Ascending aorta (tissue), 2 donors: ENCODE measurements around the gene HECW1. TPM values are rescaled to one million over a fixed set of nuclear protein-coding genes. Genes with fewer than 3 reads are reported as not detected.

ENCODE experiments used
- DNase-seq, 2 donors: peaks; one replicate each; pipeline ENCODE4 v3.0.0-alpha.2; 2019; ENCODE audit warnings: low spot score in 2 of 2
- H3K27ac ChIP-seq, 2 donors: fragments of 200-600 bp; sonication (generic); one replicate each; pipeline ENCODE4 v1.5.1; 2016 to 2017; ENCODE audit warnings: mild to moderate bottlenecking in 1 of 2
- H3K27me3 ChIP-seq: fragments of 200-600 bp; sonication (generic); one replicate; pipeline ENCODE4 v1.5.1; 2017
- H3K36me3 ChIP-seq, 2 donors: fragments of 200-600 bp; sonication (generic); one replicate each; pipeline ENCODE4 v1.5.1; 2016
- H3K4me1 ChIP-seq, 2 donors: fragments of 200-600 bp; sonication (generic); one replicate each; pipeline ENCODE4 v1.5.1; 2016 to 2017; ENCODE audit warnings: mild to moderate bottlenecking in 1 of 2
- H3K4me3 ChIP-seq, 2 donors: fragments of 200-600 bp; sonication (generic); one replicate each; pipeline ENCODE4 v1.5.1; 2016 to 2017; ENCODE audit warnings: mild to moderate bottlenecking in 1 of 2
- H3K9me3 ChIP-seq, 2 donors: fragments of 200-600 bp; sonication (generic); one replicate each; pipeline ENCODE4 v1.5.1; 2016
- intact Hi-C: fragments of 100-400 bp; cut with DNase I; formaldehyde crosslinking; loops from one replicate; pipeline ENCODE4 v1.15.1; 2023
- total RNA-seq: library from RNA; depleted of rRNA; stranded (reverse); fragments of >200 nt; gene quantifications from one replicate; pipeline ENCODE4 v1.1.0, GENCODE V29; 2016
- TF ChIP-seq, protein P1 (sequence below), 3 experiments: fragments of 200-600 bp in 2 of 3; fragments of 450-650 bp in 1 of 3; sonication (generic) in 2 of 3; IDR thresholded peaks; one replicate each; pipeline ENCODE4 v1.5.1; 2016 to 2019; ENCODE audit warnings: antibody characterized with exemption in 3 of 3, mild to moderate bottlenecking in 1 of 3, moderate library complexity in 1 of 3

The HECW1 gene
- total RNA-seq, 1 donor from 2014 or later, result not detected

DNA sequence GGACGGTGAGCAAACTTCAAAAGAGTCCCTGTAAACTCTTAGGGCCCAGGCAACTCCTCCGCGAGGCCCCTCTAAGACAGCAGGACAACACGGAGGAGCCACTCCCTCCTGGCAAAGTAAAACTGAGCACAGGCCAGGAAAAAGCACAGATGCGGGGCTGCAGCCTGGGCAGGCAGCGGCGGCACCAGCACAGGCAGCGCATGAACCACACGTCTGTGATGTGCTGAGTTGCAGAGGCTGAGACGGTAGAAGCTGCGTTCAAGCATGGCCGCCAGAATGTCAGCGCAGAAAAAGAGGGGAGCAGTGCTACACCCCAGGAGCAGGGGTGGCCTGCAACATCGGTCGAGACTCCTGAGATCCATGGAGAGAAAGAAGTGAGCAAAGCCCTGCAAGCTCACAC lies 424.3 kb downstream of the HECW1 start:
- no peak for DNase-seq
- TF ChIP-seq, protein P1, sequence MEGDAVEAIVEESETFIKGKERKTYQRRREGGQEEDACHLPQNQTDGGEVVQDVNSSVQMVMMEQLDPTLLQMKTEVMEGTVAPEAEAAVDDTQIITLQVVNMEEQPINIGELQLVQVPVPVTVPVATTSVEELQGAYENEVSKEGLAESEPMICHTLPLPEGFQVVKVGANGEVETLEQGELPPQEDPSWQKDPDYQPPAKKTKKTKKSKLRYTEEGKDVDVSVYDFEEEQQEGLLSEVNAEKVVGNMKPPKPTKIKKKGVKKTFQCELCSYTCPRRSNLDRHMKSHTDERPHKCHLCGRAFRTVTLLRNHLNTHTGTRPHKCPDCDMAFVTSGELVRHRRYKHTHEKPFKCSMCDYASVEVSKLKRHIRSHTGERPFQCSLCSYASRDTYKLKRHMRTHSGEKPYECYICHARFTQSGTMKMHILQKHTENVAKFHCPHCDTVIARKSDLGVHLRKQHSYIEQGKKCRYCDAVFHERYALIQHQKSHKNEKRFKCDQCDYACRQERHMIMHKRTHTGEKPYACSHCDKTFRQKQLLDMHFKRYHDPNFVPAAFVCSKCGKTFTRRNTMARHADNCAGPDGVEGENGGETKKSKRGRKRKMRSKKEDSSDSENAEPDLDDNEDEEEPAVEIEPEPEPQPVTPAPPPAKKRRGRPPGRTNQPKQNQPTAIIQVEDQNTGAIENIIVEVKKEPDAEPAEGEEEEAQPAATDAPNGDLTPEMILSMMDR (IDR thresholded peaks at IDR 0.05), result no peak
- H3K27me3 ChIP-seq, result no peaks in the 10 kb centered on the region
- no peaks in the 10 kb centered on the region for H3K4me1 ChIP-seq
- no peaks in the 10 kb centered on the region for H3K36me3 ChIP-seq
- no peak overlapping the region for H3K27ac ChIP-seq
- H3K4me3 ChIP-seq, result no peak overlapping the region
- intact Hi-C loops, result no loop called here
- no peaks in the 10 kb centered on the region for H3K9me3 ChIP-seq

DNA sequence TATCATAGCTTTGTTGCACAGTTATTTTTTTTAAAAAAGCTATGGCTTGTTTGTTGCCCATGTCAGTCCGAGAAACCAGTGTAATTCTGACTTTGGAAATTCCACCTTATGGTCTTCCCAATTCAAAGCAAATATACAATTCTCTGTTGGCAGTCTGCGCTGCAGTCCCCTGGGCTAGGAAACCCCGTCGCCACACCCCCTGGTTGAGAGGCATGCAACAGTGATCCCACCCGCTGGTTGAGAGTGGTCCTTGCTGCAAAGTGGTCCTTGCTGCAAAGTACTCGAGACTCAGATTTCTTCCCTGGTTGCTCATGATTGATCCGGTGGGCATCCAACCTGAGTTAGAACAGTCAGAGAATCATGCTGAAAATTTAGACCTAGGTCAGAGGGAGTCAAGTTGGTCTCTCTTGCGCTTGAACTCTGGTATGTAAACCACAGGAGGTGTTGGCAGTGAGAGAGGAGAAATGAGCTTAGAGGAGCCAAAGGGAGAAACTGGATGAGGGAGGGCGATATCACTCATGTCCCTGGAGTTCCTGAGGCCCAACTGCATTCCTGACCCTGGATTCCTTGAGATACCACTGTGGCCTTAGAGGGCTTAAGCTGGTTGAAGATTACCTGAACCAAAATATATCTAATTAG lies 425.4 kb downstream of the HECW1 start:
- Histone ChIP-seq H3K9me3 (no peaks in the 10 kb centered on the region), H3K4me1 (no peaks in the 10 kb centered on the region), H3K27me3 (no peaks in the 10 kb centered on the region), H3K36me3 (no peaks in the 10 kb centered on the region), H3K4me3 (no peak overlapping the region), H3K27ac (no peak overlapping the region)
- intact Hi-C loops, result no loop called here
- TF ChIP-seq, protein P1 (IDR thresholded peaks at IDR 0.05), result no peak
- no peak for DNase-seq

DNA sequence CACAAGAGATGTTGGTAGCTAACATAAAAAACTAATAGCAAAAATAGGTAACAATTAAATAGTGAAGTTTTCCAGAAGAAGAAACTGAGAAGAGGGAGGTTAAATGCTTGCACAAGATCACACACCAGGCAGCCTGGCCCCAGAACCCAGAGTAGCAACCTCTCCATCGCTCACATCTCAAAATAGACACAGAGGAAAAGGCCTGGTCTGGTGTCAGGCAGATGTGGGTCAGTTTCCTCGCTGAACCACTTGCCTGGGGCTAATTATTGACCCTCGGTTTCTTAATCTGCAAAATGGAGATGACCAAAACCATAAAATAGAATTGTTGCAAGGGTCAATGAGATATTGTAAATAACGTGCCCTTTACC lies 425.9 kb downstream of the HECW1 start:
- H3K36me3 ChIP-seq, result no peaks in the 10 kb centered on the region
- H3K4me1 ChIP-seq, result no peaks in the 10 kb centered on the region
- no peak overlapping the region for H3K4me3 ChIP-seq
- TF ChIP-seq, protein P1 (IDR thresholded peaks at IDR 0.05), result no peak
- intact Hi-C loops, result no loop called here
- no peaks in the 10 kb centered on the region for H3K27me3 ChIP-seq
- DNase-seq, result no peak
- H3K9me3 ChIP-seq, result no peaks in the 10 kb centered on the region
- H3K27ac ChIP-seq, result no peak overlapping the region

DNA sequence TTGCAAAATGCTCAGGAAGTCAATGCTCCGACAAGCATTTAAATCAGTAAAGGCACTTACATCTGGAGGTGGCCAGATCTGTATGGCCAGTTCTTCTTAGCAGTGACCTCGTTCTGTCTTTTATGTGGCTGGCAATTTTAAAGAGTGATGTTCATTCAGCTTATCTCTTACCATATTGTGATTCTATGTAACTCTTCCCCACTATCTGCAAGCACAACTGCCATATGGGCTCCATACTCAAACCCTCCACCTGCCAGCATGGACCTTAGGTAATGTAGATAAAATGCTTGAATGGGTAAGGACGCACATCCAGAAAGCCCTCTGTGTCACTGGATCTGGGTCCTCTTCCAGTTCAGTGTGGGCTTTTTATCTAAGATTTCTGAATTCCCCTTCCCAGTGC lies 428.0 kb downstream of the HECW1 start:
- Histone ChIP-seq H3K4me1 (no peaks in the 10 kb centered on the region), H3K27ac (no peak overlapping the region), H3K4me3 (no peak overlapping the region), H3K36me3 (no peaks in the 10 kb centered on the region), H3K9me3 (no peaks in the 10 kb centered on the region), H3K27me3 (no peaks in the 10 kb centered on the region)
- intact Hi-C loops, result no loop called here
- TF ChIP-seq, protein P1 (IDR thresholded peaks at IDR 0.05), result no peak
- DNase-seq, result no peak

DNA sequence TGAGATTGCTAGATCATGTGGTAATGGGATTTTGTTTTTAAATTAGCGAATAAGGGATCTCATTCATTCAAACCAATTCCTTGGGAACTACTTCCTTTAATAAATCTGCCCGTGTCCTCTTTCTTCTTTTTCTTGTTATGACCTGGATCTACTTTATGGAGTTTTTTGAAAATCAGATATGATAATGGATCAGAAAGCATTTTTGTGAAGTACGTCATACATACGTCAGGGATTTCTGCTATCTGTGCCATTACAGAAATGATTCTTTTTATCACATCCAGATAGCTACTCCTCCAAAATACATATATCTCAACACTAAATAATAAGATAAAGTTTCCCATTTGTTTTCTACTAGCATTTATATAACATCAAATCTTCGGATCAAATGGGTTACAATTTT lies 430.3 kb downstream of the HECW1 start:
- Histone ChIP-seq H3K36me3 (no peaks in the 10 kb centered on the region), H3K27me3 (no peaks in the 10 kb centered on the region), H3K9me3 (no peaks in the 10 kb centered on the region), H3K4me1 (no peaks in the 10 kb centered on the region), H3K27ac (no peak overlapping the region), H3K4me3 (no peak overlapping the region)
- TF ChIP-seq, protein P1 (IDR thresholded peaks at IDR 0.05), result no peak
- no peak for DNase-seq
- intact Hi-C loops, result no loop called here

DNA sequence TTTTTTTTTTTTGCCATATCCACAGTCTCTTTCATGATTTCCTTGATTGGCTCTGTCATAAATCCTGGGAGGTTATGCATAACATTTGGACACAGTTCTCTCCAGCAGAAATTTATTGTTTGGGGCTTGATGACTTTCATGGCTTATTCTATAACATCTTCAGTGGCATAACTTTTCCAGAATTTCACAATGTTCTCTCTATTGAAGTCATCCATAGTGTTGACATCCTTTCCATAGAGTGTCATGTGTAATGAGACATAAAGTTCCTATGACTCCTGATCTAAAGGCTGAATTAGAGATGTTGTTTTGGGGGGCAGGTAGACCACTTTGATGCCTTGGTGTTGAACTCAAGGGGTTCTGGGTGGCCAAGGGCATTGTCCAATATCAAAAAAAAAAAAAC lies 433.8 kb downstream of the HECW1 start:
- TF ChIP-seq, protein P1 (IDR thresholded peaks at IDR 0.05), result no peak
- no peaks in the 10 kb centered on the region for H3K4me1 ChIP-seq
- no peak for DNase-seq
- intact Hi-C loops, result no loop called here
- H3K9me3 ChIP-seq, result no peaks in the 10 kb centered on the region
- no peaks in the 10 kb centered on the region for H3K27me3 ChIP-seq
- H3K36me3 ChIP-seq, result no peaks in the 10 kb centered on the region
- no peak overlapping the region for H3K4me3 ChIP-seq
- H3K27ac ChIP-seq, result no peak overlapping the region
